Activated CD4-positive, alpha-beta T cell treated with anti-CD3 and anti-CD28 coated beads for 1 hour (primary cell): ENCODE data around the gene LTB4R.
A peak's percentile ranks its signal among the peaks of the same experiment; 100 is the strongest.

Experiments
- DNase-seq: peaks from one replicate; pipeline ENCODE4 v3.0.0-alpha.2; 2020

LTB4R gene

GRCh38 chr14:24304019-24304387 is 7.3 kb upstream of the LTB4R start:
- no peak for DNase-seq

- no peak for DNase-seq
These were observed 4.1 kb upstream of the LTB4R start for GRCh38 chr14:24307156-24307574.

GRCh38 chr14:24307575-24308341 is 3.5 kb upstream of the LTB4R start, which contains the start of gene CIDEB:
Gene CIDEB (minus strand): TSS chr14:24307977. CDS start chr14:24307858, 119 bp downstream.
- DNase-seq: peak; percentile 31

GRCh38 chr14:24308342-24309124 is 2.8 kb upstream of the LTB4R start:
- DNase-seq: no peak

GRCh38 chr14:24309538-24310264 is 1.6 kb upstream of the LTB4R start, which contains the start of gene LTB4R2:
Gene LTB4R2 (plus strand): TSS chr14:24310140. CDS start chr14:24310665, 525 bp downstream.
- DNase-seq: no peak

- DNase-seq: no peak
These were observed 1.0 kb upstream of the LTB4R start for GRCh38 chr14:24310265-24310645.

GRCh38 chr14:24311837-24312615 is 724 bp downstream of the LTB4R start:
- no peak for DNase-seq

GRCh38 chr14:24312736-24313507 is 1.6 kb downstream of the LTB4R start:
- no peak for DNase-seq

- no peak for DNase-seq
These were observed 2.6 kb downstream of the LTB4R start for GRCh38 chr14:24313913-24314312.

GRCh38 chr14:24314377-24315193 is 3.3 kb downstream of the LTB4R start:
- DNase-seq: no peak

GRCh38 chr14:24315243-24315806 is 4.0 kb downstream of the LTB4R start:
- DNase-seq: no peak

GRCh38 chr14:24315807-24316596 is 4.7 kb downstream of the LTB4R start:
- no peak for DNase-seq

- DNase-seq: no peak
These were observed 5.3 kb downstream of the LTB4R start for GRCh38 chr14:24316597-24316950.

- no peak for DNase-seq
These were observed 6.0 kb downstream of the LTB4R start for GRCh38 chr14:24317141-24317928.

GRCh38 chr14:24321212-24321975 is 10.1 kb downstream of the LTB4R start:
- DNase-seq: no peak

- DNase-seq: no peak
These were observed 11.4 kb downstream of the LTB4R start for GRCh38 chr14:24322672-24323071.

GRCh38 chr14:24323341-24323740 is 12.0 kb downstream of the LTB4R start:
- DNase-seq: no peak

- no peak for DNase-seq
These were observed 12.7 kb downstream of the LTB4R start for GRCh38 chr14:24324024-24324423.
